NCI-H2196 (cell line): ENCODE results near the gene ABCC3.
"Not testable (repeated sequence)": the region's sequence is repeated elsewhere in the genome, so short reads cannot be mapped to it uniquely, and the experiment has no call there.

Experiments used
- DNase-seq: peaks from one replicate; lab custom pipeline; 2025; ENCODE audit not compliant: unreplicated experiment; lab: John Stamatoyannopoulos, UW

ABCC3 gene

DNA sequence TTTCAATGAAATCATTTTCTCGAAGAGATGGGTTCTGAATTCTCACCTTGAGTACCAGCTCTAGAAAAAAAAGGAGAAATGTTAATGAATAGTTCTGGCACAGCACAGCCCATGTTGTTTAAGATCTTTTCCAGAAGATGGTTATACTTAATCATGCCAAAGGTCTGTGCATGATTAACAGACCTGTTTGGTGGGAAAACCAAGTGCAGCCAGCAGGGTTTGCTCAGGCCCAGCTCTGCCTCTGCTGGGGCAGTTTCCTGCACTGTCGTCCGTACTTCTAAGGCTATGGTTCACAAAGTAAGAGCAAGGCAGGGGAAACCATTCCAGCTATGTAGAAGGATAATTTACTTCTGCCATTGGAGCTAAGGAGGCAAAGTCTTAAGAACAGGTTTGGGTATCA, 62.4 kb downstream of the ABCC3 start:
- no peak for DNase-seq

DNA sequence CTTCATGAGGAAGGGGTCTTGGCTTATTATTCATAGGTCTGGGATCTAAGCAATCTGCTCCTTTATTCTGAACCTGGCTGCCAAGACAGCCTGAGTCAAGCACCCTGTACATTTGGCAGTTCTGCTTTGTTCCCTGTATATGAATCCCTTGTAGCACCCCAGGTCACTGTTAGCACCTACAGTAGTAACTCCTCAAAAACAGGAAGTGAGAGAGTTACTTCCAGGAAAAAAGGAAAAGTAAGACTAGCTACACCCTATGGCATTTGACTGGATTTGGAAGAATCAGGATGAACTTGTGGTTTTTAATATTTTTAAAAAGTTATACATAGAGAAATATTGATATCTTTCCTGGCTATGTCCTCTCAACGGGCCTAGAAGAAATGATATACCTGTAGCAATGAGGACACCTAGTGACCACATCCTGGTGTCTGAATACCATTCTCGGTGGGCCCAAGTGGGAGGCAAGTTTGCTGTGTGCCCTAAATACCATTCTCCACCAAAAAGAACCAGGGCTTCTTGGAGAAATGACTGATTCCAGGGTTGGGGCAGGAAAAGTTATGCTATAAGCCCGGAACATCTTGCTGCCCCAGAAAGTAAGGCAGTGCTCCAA, 63.1 kb downstream of the ABCC3 start:
- no peak for DNase-seq

DNA sequence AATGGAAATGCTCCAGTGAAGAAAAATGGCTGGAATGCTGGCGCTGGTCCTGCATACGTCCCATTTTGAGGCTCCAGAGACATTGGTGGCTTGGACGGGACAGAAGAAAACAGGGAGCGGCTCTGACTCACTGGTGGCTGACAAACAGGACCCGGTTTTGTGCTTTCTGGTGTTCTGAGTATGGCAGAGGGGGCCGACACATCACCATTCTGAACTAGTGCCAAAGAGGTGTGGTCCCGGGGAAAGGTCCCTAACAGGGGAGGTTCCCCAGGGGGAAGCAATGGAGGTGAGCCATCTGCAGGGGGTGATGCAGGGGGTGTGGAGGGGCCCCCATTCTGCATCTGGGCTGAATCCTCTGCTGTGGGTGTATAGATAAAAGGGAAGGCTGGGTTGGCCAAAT, 64.7 kb downstream of the ABCC3 start:
- no peak for DNase-seq

DNA sequence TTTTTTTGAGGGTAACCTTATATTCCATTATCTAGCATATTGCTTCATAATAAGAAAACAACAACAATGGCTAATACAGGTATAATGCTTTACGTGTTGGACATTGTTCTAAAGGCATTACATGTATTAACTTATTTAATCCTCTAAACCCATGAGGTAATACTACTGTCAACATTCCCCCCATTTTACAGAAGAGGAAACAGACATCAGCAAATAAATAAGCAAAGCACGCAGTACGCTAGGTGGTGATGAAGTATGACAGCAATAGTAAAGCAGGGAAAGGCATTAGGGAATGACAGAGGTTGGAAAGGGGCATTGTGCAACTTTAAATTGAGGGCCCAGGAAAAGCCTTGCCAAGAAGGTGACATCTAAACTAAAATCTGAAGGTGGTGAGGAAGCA, 68.5 kb downstream of the ABCC3 start:
- DNase-seq = no peak

DNA sequence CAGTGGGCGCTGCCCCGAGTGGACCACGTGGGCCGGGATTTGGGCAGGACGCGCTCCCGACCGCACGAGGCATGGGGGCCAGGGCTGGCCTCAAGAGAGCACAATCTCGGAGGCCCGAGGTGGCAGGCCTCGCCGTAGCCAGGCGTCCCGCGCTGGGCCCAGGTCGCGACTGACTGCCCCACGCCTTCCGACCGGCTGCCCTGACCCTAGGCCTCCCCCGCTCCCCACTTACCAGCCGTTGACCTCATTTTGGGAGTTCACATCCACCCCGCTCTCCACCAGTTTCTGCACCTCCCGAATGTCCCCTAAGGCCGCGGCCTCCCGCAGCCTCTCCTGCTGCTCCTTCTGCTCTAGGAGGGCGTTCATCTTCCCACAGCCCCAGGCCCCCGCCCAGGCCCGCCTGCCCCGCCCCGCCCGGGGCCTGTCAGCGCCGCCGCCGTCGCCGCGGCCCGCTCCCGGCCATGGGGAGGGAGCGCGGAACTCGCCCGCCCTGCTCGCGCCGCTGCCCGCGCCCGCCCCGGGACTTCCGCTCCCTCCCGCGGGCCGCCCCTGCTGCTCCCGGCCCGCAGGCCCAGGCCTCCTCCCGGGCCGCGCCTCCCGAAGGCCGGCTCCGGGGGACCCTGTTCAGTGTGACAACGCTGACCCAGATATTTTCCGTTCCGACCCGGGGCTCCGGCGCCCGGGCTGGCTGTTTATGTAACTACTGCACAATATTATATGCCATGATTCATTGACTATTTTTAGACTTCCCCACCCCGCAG, 72.8 kb downstream of the ABCC3 start, which contains the start of gene ANKRD40:
Gene ANKRD40 (minus strand): TSS at position 626 of the 761 bp plus-strand sequence. CDS start 260 bp downstream, at position 366.
- DNase-seq = peak; percentile 85

DNA sequence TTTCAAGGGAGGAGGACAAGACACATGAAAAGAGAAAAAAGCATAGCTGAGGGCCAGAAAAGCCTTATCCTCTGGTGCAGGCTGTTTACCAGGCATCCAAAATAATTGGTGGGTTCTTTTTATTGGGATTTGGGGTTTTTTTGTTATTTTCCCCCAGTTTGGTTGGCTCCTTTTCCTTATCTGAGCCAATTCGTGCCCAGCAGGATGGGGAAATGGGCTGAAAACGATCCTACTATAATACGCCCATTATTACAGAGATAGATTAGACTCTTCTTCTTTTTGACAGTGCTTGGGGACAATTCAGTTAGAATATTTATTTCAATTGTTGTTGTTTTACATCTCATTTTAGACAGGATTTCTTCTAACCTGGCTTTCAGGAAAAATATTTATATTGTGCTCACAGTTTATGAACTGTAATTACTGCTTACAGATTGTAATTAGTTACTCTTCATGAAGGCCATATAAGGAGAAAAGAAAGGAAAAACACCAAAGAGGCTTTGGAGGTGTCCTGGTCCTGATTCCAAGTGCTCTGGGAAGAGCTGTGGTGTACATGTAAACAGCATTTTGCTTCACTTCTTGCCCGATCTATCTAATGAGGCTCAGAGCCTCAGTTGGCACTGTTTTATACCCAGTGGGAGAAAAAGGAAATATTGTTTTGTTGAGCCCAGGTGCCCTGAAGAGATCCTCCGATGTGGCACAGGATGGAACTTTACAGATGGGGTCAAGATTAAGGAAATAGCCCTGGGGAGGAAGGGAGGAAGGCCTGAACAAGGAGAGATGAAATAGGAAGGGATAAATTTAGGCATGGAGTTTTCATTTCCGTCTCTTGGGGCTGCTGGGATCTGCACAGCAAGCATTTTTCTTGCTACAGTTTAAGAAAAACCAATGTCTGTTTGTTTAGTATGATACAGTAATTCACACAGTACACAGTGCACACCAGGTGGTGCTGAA, 73.6 kb downstream of the ABCC3 start:
- DNase-seq = no peak

DNA sequence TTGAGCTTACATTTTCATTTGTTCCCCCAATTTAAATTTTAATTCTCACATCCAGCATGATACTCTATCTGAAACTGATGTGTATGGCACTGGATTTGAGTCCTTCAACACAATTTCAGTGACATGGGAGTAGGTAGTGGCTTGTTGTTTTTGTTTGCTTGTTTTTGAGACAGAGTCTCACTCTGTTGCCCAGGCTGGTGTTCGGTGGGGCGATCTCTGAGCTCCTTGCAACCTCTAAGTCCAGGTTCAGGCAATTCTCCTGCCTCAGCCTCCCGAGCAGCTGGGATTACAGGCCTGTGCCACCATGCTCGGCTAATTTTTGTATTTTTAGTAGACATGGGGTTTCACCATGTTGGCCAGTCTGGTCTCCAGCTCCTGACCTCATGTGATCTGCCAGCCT, 74.4 kb downstream of the ABCC3 start:
- DNase-seq = not testable (repeated sequence)

DNA sequence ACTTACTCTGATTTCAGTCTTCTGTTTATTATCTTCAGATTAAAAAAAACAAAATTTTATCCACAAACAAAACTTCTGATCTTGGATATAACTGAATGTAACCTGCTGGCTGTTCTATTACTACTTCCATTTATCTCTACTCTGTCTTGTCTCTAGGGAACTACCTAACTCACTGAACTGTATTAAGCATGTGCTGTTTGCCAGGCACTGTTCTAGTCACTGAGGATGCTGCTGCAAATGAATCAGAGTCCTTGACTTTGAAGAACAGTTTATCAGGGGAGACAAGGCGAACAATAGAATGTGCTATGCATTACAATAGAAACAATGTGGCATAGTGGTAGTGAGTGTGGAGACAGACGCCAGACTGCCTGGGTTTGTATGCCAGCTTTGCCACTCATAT, 75.3 kb downstream of the ABCC3 start:
- DNase-seq = no peak

DNA sequence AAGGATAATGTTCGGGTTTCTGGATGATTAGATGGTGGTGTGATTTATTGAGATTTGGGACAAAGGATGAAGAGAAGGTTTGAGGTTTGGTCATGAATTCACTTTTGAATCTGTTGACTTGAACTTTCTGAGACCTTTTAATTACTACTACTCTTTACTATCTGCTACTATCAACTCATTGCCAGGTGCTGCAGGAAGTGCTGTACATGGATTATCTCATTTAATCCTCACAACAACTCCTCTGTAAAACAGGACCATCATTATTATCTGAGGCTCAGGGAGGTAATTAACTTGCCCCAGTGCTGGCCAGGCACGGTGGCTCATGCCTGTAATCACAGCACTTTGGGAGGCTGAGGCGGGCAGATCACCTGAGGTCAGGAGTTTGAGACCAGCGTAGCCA, 76.0 kb downstream of the ABCC3 start:
- no peak for DNase-seq

DNA sequence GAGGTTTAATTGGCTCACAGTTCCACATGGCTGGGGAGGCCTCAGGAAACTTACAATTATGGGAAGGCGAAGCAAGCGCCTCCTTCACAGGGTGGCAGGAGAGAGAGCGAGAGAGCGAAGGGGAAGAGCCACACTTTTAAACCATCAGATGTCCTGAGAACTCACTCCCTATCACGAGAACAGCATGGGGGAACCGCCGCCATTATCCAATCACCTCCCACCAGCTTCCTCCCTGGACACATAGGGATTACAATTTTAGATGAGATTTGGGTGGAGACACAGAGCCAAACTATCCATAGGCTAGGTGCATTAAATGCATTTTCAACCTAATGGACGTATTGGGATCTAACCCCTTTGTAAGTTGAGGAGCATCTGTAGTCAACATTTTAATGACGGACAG, 78.0 kb downstream of the ABCC3 start:
- DNase-seq = no peak

DNA sequence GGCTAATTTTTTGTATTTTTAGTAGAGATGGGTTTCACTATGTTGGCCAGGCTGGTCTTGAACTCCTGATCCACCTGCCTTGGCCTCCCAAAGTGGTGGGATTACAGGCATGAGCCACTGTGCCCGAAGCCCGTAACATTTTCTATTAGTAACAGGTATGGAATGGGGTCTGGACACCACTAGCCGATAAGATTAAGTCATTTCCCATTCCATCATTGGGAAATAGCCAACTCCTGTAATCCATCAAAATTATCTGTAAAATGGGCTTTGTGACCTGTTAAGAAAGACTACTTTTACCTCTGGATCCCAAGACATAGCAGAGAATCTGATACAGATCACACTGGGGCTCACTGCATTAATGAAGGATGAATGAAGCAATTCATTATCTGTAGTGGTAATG, 80.8 kb downstream of the ABCC3 start:
- DNase-seq = no peak

DNA sequence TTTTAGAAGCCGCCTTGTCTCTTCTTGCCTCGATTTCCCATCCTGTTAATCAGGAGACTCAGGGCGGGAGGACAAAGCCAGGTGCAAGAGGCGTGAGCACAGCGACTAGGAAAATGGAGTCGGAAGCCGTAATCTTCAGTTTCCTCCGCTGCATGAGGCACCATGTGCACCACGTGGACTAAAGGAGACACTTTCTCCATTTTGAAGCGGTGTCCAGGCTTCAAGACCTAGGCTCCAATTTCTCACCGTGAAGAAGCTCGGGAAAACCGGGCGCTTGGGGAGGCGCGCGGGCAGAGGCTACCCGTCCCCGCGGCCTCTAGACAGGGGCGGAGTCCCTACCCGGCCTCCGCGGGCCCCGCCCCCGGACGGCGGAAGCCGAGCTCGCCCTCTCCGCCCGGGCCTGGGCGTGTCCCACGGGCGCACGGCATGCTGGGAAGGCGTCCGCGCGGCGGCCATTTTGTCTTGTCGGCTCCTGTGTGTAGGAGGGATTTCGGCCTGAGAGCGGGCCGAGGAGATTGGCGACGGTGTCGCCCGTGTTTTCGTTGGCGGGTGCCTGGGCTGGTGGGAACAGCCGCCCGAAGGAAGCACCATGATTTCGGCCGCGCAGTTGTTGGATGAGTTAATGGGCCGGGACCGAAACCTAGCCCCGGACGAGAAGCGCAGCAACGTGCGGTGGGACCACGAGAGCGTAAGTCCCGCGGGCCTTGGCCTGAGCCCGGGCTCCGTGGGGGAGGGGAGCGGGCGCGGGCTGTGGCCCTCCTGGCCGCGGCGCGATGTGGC, 84.7 kb downstream of the ABCC3 start, which contains the start of gene LUC7L3:
Gene LUC7L3 (plus strand): TSS at position 460 of the 780 bp plus-strand sequence. CDS start 130 bp downstream, at position 590.
- DNase-seq = peak; percentile 97

DNA sequence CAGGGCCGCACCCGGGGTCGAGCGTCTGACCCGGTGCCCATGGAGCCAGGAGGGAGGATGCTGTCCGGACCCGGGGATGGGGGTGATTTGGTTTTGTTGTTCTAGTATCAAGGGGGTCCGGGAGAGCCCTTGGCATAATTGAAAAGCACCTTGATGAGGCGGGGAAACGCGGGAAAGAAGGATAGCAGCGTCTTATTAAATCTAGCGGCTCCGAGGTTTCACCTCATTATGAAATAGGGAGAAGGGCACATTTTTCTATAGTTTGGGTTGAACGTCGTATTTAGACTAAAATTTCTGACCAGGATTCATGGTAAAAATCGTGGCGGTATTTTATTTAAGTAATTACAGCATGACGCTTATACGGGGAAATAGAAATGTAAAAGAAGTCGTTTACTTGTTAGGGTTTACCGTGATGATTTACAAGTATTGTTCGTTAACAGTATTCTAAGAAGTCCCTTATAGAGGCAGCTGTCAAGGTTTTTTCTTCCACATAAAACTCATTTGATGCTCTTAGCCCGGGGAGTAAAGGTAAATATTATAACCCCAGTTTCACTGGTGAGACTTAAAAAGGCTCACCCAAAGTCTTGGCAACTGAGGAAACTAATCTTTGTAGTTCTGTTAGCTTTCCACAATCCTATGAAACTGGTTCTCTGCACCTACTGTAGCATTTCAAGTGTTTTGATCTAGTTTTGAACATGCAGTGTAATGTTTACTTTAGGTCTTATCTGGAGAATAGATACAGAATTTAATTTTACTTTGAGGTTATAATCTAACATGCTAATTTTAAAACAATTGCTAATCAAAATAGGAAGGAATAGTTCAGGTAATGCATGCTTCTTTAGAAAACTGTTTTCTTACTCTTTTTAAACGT, 85.5 kb downstream of the ABCC3 start:
- no peak for DNase-seq

DNA sequence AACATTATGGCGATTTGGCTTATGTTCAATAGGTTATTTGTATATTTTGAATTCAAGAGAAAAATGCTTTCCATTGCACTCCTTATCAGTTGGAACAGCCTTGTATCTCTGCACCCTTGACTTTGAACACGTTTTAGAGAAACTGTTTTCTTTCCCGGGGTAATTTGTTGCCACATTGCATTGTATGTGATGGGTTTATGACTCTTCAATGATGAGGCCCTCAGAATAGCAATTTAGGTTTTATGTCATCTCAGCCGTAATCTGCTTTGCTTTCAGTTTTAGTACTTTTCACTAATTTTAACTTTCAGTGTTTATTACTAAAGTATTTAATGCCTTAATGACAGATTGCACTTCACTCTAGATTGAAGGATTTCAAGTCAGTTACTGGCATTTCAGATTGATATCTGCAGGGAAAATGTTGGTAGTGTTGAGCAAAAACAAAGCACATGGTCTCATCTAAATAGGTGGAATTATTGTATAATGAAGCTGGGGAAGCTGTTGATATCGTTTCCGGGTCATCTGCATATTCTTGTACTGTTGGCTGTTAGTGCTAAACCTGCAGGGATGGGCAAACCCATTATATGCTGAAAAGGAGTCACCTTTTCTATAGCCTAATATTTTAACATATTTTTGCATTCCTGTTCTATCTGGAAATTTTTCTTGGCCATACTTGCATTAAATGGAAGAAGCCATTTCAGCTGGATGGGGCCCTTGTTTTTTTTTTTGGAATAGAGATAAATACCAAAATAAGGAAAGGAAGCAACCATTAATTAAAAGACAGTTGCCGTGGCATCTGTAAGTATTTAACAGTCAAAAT, 86.7 kb downstream of the ABCC3 start:
- DNase-seq = no peak

DNA sequence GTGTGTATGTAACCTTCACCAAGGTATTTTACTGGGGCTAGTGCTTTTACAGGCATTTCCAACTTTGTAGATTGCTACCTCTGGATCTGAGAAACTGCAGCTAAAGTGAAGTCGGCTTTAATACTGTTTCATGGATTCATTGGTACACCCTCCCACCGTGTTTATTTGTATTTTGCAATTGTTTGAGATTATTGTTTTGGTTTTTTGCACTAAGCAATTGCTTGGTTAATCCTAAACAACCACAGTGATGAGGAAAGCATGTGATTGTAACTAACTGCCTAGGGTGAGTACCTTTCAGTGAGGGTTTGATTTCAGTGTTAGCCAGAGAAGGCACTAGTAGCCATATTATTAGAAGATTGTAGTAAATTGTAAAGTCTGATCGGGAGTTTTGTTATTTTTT, 88.1 kb downstream of the ABCC3 start:
- DNase-seq = no peak

DNA sequence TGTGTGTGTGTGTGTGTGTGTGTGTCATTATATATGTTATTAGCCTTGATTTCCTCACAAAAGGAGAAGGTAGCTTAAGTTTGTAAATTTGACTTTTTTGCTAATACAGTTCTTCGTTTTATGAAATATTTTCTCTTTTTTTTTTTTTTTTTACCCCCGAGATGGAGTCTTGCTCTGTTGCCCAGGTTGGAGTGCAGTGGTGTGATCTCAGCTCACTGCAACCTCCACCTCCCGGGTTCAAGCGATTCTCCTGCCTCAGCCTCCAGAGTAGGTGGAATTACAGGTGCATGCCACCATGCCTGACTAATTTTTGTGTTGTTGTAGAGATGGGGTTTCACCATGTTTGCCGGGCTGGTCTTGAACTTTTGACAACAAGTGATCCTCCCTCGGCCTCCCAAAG, 89.9 kb downstream of the ABCC3 start:
- not testable (repeated sequence) for DNase-seq

DNA sequence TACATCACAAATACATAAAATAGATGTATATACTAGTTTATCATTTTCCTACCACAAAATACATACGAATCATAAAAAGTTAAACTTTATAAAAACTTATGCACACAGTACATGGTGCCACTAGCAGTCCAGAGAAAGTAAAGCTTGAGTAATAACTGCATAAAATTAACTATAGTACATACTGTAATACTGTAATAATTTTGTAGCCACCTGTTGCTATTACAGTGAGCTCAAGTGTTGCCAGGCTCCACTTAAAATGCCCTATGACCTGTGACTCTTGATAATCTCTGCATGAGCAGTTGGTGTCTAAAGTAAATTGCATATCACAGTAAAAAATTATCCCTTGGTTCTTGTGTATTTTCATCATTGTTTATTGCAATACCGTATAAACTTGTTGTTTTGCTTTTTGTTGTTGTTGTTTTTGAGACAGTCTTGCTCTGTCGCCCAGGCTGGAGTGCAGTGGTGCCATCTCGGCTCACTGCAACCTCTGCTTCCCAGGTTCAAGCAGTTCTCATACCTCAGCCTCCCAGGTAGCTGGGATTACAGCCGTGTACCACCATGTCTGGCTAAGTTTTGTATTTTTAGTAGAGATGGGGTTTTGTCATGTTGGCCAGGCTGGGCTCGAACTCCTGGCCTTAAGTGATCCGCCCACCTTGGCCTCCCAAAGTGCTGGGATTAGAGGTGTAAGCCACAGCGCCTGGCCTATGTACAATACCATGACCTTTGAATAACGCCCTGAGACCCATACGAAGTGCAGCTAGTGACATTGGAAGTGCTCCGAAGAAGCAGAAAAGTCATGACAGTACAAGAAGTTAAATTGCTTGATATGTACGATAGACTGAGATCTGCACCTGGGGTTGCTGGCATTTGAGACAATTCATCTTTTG, 91.3 kb downstream of the ABCC3 start:
- DNase-seq = no peak

DNA sequence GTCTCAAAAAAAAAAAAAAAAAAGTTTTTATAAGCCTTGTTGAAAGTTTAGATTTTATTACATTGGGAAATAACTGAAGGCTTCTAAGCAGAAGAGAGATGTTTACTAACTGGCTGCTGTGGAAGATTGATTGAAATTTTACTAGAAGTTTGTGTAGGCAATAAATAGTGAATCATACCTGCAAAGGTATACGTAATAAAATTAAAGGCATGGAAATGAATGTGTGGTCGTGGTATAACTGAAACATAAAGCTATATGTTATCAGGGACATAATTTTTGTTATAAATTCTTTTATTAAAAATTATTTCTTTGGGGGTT, 93.4 kb downstream of the ABCC3 start:
- no peak for DNase-seq
